ENCODE results near the gene KLHDC8B. TPM values are rescaled to one million over a fixed set of nuclear protein-coding genes. Genes with fewer than 3 reads are reported as not detected.
A peak's percentile ranks its signal among the peaks of the same experiment; 100 is the strongest.

Gene KLHDC8B
- total and polyA plus RNA-seq, 2 donors from 2014 or later, result 23.4 to 36.5 TPM

- Histone ChIP-seq H3K4me1 (ENCODE audit: control insufficient read depth in 2 of 3, insufficient read depth in 2 of 3, low read depth in 1 of 3, low read length in 3 of 3) (peaks cover 0 to 32% (median 29%) of the 10 kb centered on the region in 3 donors), H3K9ac (ENCODE audit: low read length in 3 of 3) (peak overlapping the region in 2 of 3 donors; percentile 48 to 67), H3K4me3 (ENCODE audit: low read length in 3 of 3) (peak overlapping the region; percentile 20 to 89 (median 38)), H3K27ac (ENCODE audit: low read depth in 2 of 2, low read length in 2 of 2) (peak overlapping the region; percentile 74 to 88), H3K36me3 (ENCODE audit: control insufficient read depth in 2 of 3, insufficient read depth in 3 of 3, low read length in 3 of 3) (peaks cover 0 to 20% (median 2%) of the 10 kb centered on the region in 3 donors), H3K27me3 (ENCODE audit: control insufficient read depth, insufficient read depth, low read length) (no peaks in the 10 kb centered on the region), H3K9me3 (ENCODE audit: control insufficient read depth in 2 of 3, insufficient read depth in 1 of 3, low read length in 3 of 3) (no peaks in the 10 kb centered on the region)
- DNase-seq (peak; percentile 83 to 93 (median 86)), FAIRE-seq (no peak)
- intact Hi-C loops (cut with DNase I), result loop anchor here (10.0 kb wide), 1 partner anchor 112 kb away; no protein-coding TSS in a partner anchor
- TF ChIP-seq CTCF (IDR thresholded peaks at IDR 0.05; ENCODE audit: borderline replicate concordance, extremely low read depth, insufficient read depth), result no peak
Measured at GRCh38 chr3:49173116-49173791, 1.9 kb downstream of the KLHDC8B start.

- H3K27me3 ChIP-seq (ENCODE audit: control insufficient read depth, insufficient read depth, low read length), result no peaks in the 10 kb centered on the region
- H3K9me3 ChIP-seq (ENCODE audit: control insufficient read depth in 2 of 3, insufficient read depth in 1 of 3, low read length in 3 of 3), result no peaks in the 10 kb centered on the region
- TF ChIP-seq CTCF (IDR thresholded peaks at IDR 0.05; ENCODE audit: borderline replicate concordance, extremely low read depth, insufficient read depth), result no peak
- H3K4me1 ChIP-seq (ENCODE audit: control insufficient read depth in 2 of 3, insufficient read depth in 2 of 3, low read depth in 1 of 3, low read length in 3 of 3), result peaks cover 0 to 32% (median 29%) of the 10 kb centered on the region in 3 donors
- FAIRE-seq (no peak), DNase-seq (peak; percentile 43 to 77 (median 71))
- intact Hi-C loops (cut with DNase I), result loop anchor here (10.0 kb wide), 1 partner anchor 111 kb away; no protein-coding TSS in a partner anchor
- peak overlapping the region; percentile 74 to 88 for H3K27ac ChIP-seq (ENCODE audit: low read depth in 2 of 2, low read length in 2 of 2)
- peaks cover 0 to 20% (median 2%) of the 10 kb centered on the region in 3 donors for H3K36me3 ChIP-seq (ENCODE audit: control insufficient read depth in 2 of 3, insufficient read depth in 3 of 3, low read length in 3 of 3)
- peak overlapping the region in 2 of 3 donors; percentile 14 to 89 for H3K4me3 ChIP-seq (ENCODE audit: low read length in 3 of 3)
- peak overlapping the region in 2 of 3 donors; percentile 45 to 67 for H3K9ac ChIP-seq (ENCODE audit: low read length in 3 of 3)
Measured at GRCh38 chr3:49173792-49174170, 2.4 kb downstream of the KLHDC8B start.

- FAIRE-seq, result no peak
- Histone ChIP-seq H3K9ac (ENCODE audit: low read length in 3 of 3) (no peak overlapping the region), H3K27me3 (ENCODE audit: control insufficient read depth, insufficient read depth, low read length) (no peaks in the 10 kb centered on the region), H3K9me3 (ENCODE audit: control insufficient read depth in 2 of 3, insufficient read depth in 1 of 3, low read length in 3 of 3) (no peaks in the 10 kb centered on the region), H3K4me3 (ENCODE audit: low read length in 3 of 3) (no peak overlapping the region), H3K4me1 (ENCODE audit: control insufficient read depth in 2 of 3, insufficient read depth in 2 of 3, low read depth in 1 of 3, low read length in 3 of 3) (peaks cover 0 to 32% (median 29%) of the 10 kb centered on the region in 3 donors), H3K36me3 (ENCODE audit: control insufficient read depth in 2 of 3, insufficient read depth in 3 of 3, low read length in 3 of 3) (peaks cover 0 to 20% (median 2%) of the 10 kb centered on the region in 3 donors), H3K27ac (ENCODE audit: low read depth in 2 of 2, low read length in 2 of 2) (no peak overlapping the region)
- no peak for TF ChIP-seq CTCF (IDR thresholded peaks at IDR 0.05; ENCODE audit: borderline replicate concordance, extremely low read depth, insufficient read depth)
- intact Hi-C loops (cut with DNase I), result loop anchor here (10.0 kb wide), 1 partner anchor 110 kb away; no protein-coding TSS in a partner anchor
- DNase-seq, result no peak
Measured at GRCh38 chr3:49174397-49174985, 3.1 kb downstream of the KLHDC8B start.
